ENCODE data around the gene LRRC38. TPM values are rescaled to one million over a fixed set of nuclear protein-coding genes. Genes with fewer than 3 reads are reported as not detected.

The LRRC38 gene
- total RNA-seq, 1 donor from 2014 or later, result not detected

GRCh38 chr1:13538832-13539231 lies 25.0 kb upstream of the LRRC38 start:
- no peaks in the 10 kb centered on the region for H3K4me1 Mint-ChIP-seq
- CTCF ChIA-PET, result no interaction called here
- peaks cover 3% of the 10 kb centered on the region for H3K27me3 Mint-ChIP-seq
- no peaks in the 10 kb centered on the region for H3K36me3 Mint-ChIP-seq (ENCODE audit: low read depth)
- H3K9me3 Mint-ChIP-seq, result no peaks in the 10 kb centered on the region
- intact Hi-C loops (cut with micrococcal nuclease), result no loop called here
- H3K27ac Mint-ChIP-seq, result no peak overlapping the region
- ATAC-seq (ENCODE audit: low read depth) (no peak), DNase-seq (no peak)
- POLR2A ChIA-PET, result no interaction called here
- no peak for TF ChIP-seq CTCF (IDR thresholded peaks at IDR 0.05)
- H3K4me3 Mint-ChIP-seq, result no peak overlapping the region

GRCh38 chr1:13536571-13536970 lies 22.8 kb upstream of the LRRC38 start:
- no peaks in the 10 kb centered on the region for H3K36me3 Mint-ChIP-seq (ENCODE audit: low read depth)

GRCh38 chr1:13535227-13535626 lies 21.4 kb upstream of the LRRC38 start:
- no peaks in the 10 kb centered on the region for H3K4me1 Mint-ChIP-seq
- ChIA-PET POLR2A (no interaction called here), CTCF (no interaction called here)
- no peak overlapping the region for H3K4me3 Mint-ChIP-seq
- peaks cover 3% of the 10 kb centered on the region for H3K27me3 Mint-ChIP-seq
- H3K9me3 Mint-ChIP-seq, result no peaks in the 10 kb centered on the region
- H3K36me3 Mint-ChIP-seq (ENCODE audit: low read depth), result no peaks in the 10 kb centered on the region
- intact Hi-C loops (cut with micrococcal nuclease), result no loop called here
- ATAC-seq (ENCODE audit: low read depth) (no peak), DNase-seq (no peak)
- no peak overlapping the region for H3K27ac Mint-ChIP-seq
- TF ChIP-seq CTCF (IDR thresholded peaks at IDR 0.05), result no peak

More at GRCh38 chr1:13536571-13536970, 22.8 kb upstream of the LRRC38 start:
- no peaks in the 10 kb centered on the region for H3K4me1 Mint-ChIP-seq
- no peak for ATAC-seq (ENCODE audit: low read depth)
- intact Hi-C loops (cut with micrococcal nuclease), result no loop called here
- no peak overlapping the region for H3K4me3 Mint-ChIP-seq
- no peak for TF ChIP-seq CTCF (IDR thresholded peaks at IDR 0.05)
- peaks cover 3% of the 10 kb centered on the region for H3K27me3 Mint-ChIP-seq
- ChIA-PET POLR2A (no interaction called here), CTCF (no interaction called here)
- DNase-seq, result no peak
- H3K27ac Mint-ChIP-seq, result no peak overlapping the region
- H3K9me3 Mint-ChIP-seq, result no peaks in the 10 kb centered on the region

GRCh38 chr1:13528320-13528719 lies 14.5 kb upstream of the LRRC38 start:
- DNase-seq (no peak), ATAC-seq (ENCODE audit: low read depth) (no peak)
- Mint-ChIP-seq H3K27me3 (peaks cover 5% of the 10 kb centered on the region), H3K9me3 (peaks cover 4% of the 10 kb centered on the region), H3K36me3 (ENCODE audit: low read depth) (no peaks in the 10 kb centered on the region), H3K27ac (no peak overlapping the region), H3K4me3 (no peak overlapping the region), H3K4me1 (no peaks in the 10 kb centered on the region)
- ChIA-PET CTCF (no interaction called here), POLR2A (no interaction called here)
- no peak for TF ChIP-seq CTCF (IDR thresholded peaks at IDR 0.05)
- intact Hi-C loops (cut with micrococcal nuclease), result no loop called here

GRCh38 chr1:13523780-13524477 lies 10.1 kb upstream of the LRRC38 start:
- Mint-ChIP-seq H3K27me3 (peaks cover 13% of the 10 kb centered on the region), H3K4me1 (no peaks in the 10 kb centered on the region), H3K27ac (no peak overlapping the region), H3K36me3 (ENCODE audit: low read depth) (no peaks in the 10 kb centered on the region), H3K9me3 (peaks cover 8% of the 10 kb centered on the region), H3K4me3 (no peak overlapping the region)
- ATAC-seq (ENCODE audit: low read depth), result no peak
- no peak for TF ChIP-seq CTCF (IDR thresholded peaks at IDR 0.05)
- ChIA-PET POLR2A (no interaction called here), CTCF (no interaction called here)
- DNase-seq, result no peak
- intact Hi-C loops (cut with micrococcal nuclease), result no loop called here
